HepG2 (cell line): ENCODE measurements around the gene IQCM. TPM values are rescaled to one million over a fixed set of nuclear protein-coding genes. Genes with fewer than 3 reads are reported as not detected.

Source experiments
- ATAC-seq: fragments of 200-7000 bp; cut with Tn5 transposase; 3 replicates; pipeline ENCODE4 v1.9.1; 2020; ENCODE audit warnings: mild to moderate bottlenecking, moderate library complexity
- BruUV-seq: library from RNA; stranded (reverse); fragments of 400-500 nt; replicated peaks from 2 replicates; lab custom pipeline; 2021; lab: Mats Ljungman, UMichigan
- CTCF ChIA-PET: fragments of 300-600 bp; formaldehyde crosslinking; extraction: SDS; loops from one replicate; lab custom pipeline; 2021; ENCODE audit warnings: low total read pairs, inconsistent platforms, low intra/inter-chr PET ratio; lab: Yijun Ruan, JAX
- POLR2A ChIA-PET: fragments of 350-600 bp; sonication (Branson Sonifier 250); formaldehyde crosslinking; loops from one replicate; lab custom pipeline; 2020; ENCODE audit warnings: antibody characterized with exemption, inconsistent platforms; lab: Yijun Ruan, JAX
- DNase-seq: peaks from one replicate; pipeline ENCODE4 v3.0.0-alpha.2; 2015; ENCODE audit warnings: low spot score
- FAIRE-seq: peaks from 3 replicates; lab custom pipeline; 2011; peaks lifted over from hg19 to GRCh38; lab: Jason Lieb, UNC
- H2AFZ ChIP-seq: one replicate; pipeline ENCODE4 v1.6.1; 2011; ENCODE audit warnings: low read length, inconsistent platforms
- H3K27ac ChIP-seq: fragments of 300-600 bp; 3 replicates; pipeline ENCODE4 v1.8.0; 2011; ENCODE audit warnings: mixed run types, mild to moderate bottlenecking, mixed read lengths, low read length, inconsistent platforms; ENCODE audit not compliant: insufficient read depth; ENCODE audit errors: extremely low read length
- H3K27me3 ChIP-seq, 2 experiments: fragments of 200-600 bp in 1 of 2; 2 replicates in 1 of 2; 3 replicates in 1 of 2; pipeline versions ENCODE4 v1.6.0 to v1.8.0; 2011; ENCODE audit warnings: low read length in 2 of 2, mild to moderate bottlenecking in 2 of 2, moderate library complexity in 2 of 2, inconsistent platforms in 1 of 2; ENCODE audit not compliant: insufficient read depth in 2 of 2, control insufficient read depth in 1 of 2
- H3K36me3 ChIP-seq, 2 experiments: fragments of 200-600 bp in 1 of 2; replicated peaks in 1 of 2; 2 replicates in 1 of 2; 3 replicates in 1 of 2; pipeline versions ENCODE4 v1.5.1 to v1.8.0; 2011; ENCODE audit warnings: low read length in 2 of 2, inconsistent platforms in 1 of 2; ENCODE audit not compliant: insufficient read depth in 2 of 2, control insufficient read depth in 1 of 2
- H3K4me1 ChIP-seq: 2 replicates; pipeline ENCODE4 v1.5.1; 2012; ENCODE audit warnings: low read length, inconsistent platforms; ENCODE audit not compliant: insufficient read depth
- H3K4me2 ChIP-seq: 2 replicates; pipeline ENCODE4 v1.6.0; 2011; ENCODE audit warnings: low read depth, low read length, inconsistent platforms
- H3K4me3 ChIP-seq, 3 experiments: fragments of 200-600 bp in 1 of 3; sonication (generic), shearing (Covaris generic) in 1 of 3; replicated peaks in 1 of 3; 2 replicates each; pipeline ENCODE4 v1.5.1; 2011 to 2016; ENCODE audit warnings: low read length in 3 of 3, inconsistent platforms in 2 of 3, low read depth in 2 of 3, mild to moderate bottlenecking in 2 of 3, control low read depth in 1 of 3, mixed read lengths in 1 of 3; ENCODE audit not compliant: insufficient read depth in 1 of 3
- H3K79me2 ChIP-seq: one replicate; pipeline ENCODE4 v1.6.1; 2011; ENCODE audit warnings: low read length, inconsistent platforms; ENCODE audit not compliant: insufficient read depth
- H3K9ac ChIP-seq: 2 replicates; pipeline ENCODE4 v1.6.0; 2011; ENCODE audit warnings: mild to moderate bottlenecking, low read depth, low read length, inconsistent platforms; ENCODE audit not compliant: insufficient read depth
- H3K9me3 ChIP-seq: 2 replicates; pipeline ENCODE4 v1.5.1; 2012; ENCODE audit warnings: mild to moderate bottlenecking, low read length
- H4K20me1 ChIP-seq: 2 replicates; pipeline ENCODE4 v1.6.0; 2011; ENCODE audit warnings: inconsistent platforms, mild to moderate bottlenecking, low read length, moderate library complexity; ENCODE audit not compliant: insufficient read depth
- FOXA3 ChIP-seq: IDR thresholded peaks from 2 replicates; pipeline ENCODE4 v1.6.1; 2016; ENCODE audit warnings: missing genetic modification reagents, missing compliant biosample characterization
- GATAD1 ChIP-seq: IDR thresholded peaks from 2 replicates; pipeline ENCODE4 v1.6.1; 2016; ENCODE audit warnings: missing genetic modification reagents, missing compliant biosample characterization
- GTF2F1 ChIP-seq: fragments of 150-350 bp; IDR thresholded peaks from 2 replicates; pipeline ENCODE4 v1.6.1; 2014; ENCODE audit warnings: low read length
- ISL2 ChIP-seq: sonication (generic); formaldehyde crosslinking; IDR thresholded peaks from 2 replicates; pipeline ENCODE4 v1.5.0; 2020; ENCODE audit warnings: missing genetic modification reagents
- MED13 ChIP-seq: sonication (generic); formaldehyde crosslinking; IDR thresholded peaks from 2 replicates; pipeline ENCODE4 v1.5.0; 2020; ENCODE audit warnings: missing genetic modification reagents
- PCBP2 ChIP-seq: fragments of 200-400 bp; formaldehyde crosslinking; optimal IDR thresholded peaks from 2 replicates; pipeline ENCODE3; 2018; ENCODE audit warnings: low read length, low read depth; ENCODE audit not compliant: poor library complexity, severe bottlenecking
- SRF ChIP-seq: IDR thresholded peaks from 2 replicates; pipeline ENCODE4 v1.6.1; 2011; ENCODE audit warnings: mild to moderate bottlenecking, low read depth, low read length, moderate library complexity
- SRSF4 ChIP-seq: fragments of 200-400 bp; formaldehyde crosslinking; IDR thresholded peaks from one replicate; pipeline ENCODE4 v1.6.1; 2018; ENCODE audit warnings: mild to moderate bottlenecking, low read depth, low read length, moderate library complexity; ENCODE audit not compliant: poor library complexity, severe bottlenecking
- ZIK1 ChIP-seq: sonication (generic); formaldehyde crosslinking; IDR thresholded peaks from 2 replicates; pipeline ENCODE4 v1.5.0; 2020; ENCODE audit warnings: mild to moderate bottlenecking, low read depth, missing genetic modification reagents, borderline replicate concordance
- ZNF234 ChIP-seq: sonication (generic); formaldehyde crosslinking; conservative IDR thresholded peaks from 2 replicates; pipeline ENCODE4 v1.5.1; 2020; ENCODE audit warnings: mild to moderate bottlenecking, missing genetic modification reagents
- ZNF660 ChIP-seq: sonication (generic); formaldehyde crosslinking; IDR thresholded peaks from 2 replicates; pipeline ENCODE4 v1.5.1; 2020; ENCODE audit warnings: mild to moderate bottlenecking, low read depth, missing genetic modification reagents, borderline replicate concordance
- in situ Hi-C: cut with HindIII; loops from 2 replicates; pipeline ENCODE4 v1.10.0; 2017; ENCODE audit warnings: low pct_unique_long_range_greater_than_20kb; ENCODE audit not compliant: extremely low pct_ligation_motif_present
- intact Hi-C: fragments of 100-400 bp; cut with micrococcal nuclease; formaldehyde crosslinking; loops from one replicate; pipeline ENCODE4 v1.10.0; 2022; ENCODE audit not compliant: unreplicated experiment
- polyA plus RNA-seq, 8 experiments: library from polyadenylated mRNA; depleted of rRNA in 3 of 8; stranded (reverse) in 7 of 8; unstranded in 1 of 8; fragments of >200 nt; fragmentation: Illumina TruSeq in 4 of 8; extraction: Trizol in 4 of 8; gene quantifications; 2 replicates each; pipeline versions ENCODE4 v1.2.1 to v1.2.3, GENCODE V29; 2011 to 2016; ENCODE audit warnings: low read depth in 4 of 8, missing spikeins in 1 of 8, mixed read lengths in 1 of 8; ENCODE audit not compliant: insufficient read depth in 1 of 8
- total RNA-seq, 5 experiments: library from RNA; depleted of rRNA; stranded (reverse); fragments of >200 nt; fragmentation: Illumina TruSeq; extraction: Trizol; gene quantifications; 2 replicates each; pipeline ENCODE4 v1.2.3, GENCODE V29; 2016; ENCODE audit warnings: low read depth in 1 of 5
- TF ChIP-seq, protein P1 (sequence below): sonication (generic); formaldehyde crosslinking; IDR thresholded peaks from 2 replicates; pipeline ENCODE4 v1.9.0; 2021; ENCODE audit warnings: missing genetic modification reagents, mild to moderate bottlenecking, borderline replicate concordance
- TF ChIP-seq, protein P2 (sequence below): sonication (generic); formaldehyde crosslinking; IDR thresholded peaks from 2 replicates; pipeline ENCODE4 v1.8.1; 2022; ENCODE audit warnings: low read depth, mild to moderate bottlenecking, missing genetic modification reagents
- TF ChIP-seq, protein P3 (sequence below): sonication (generic); formaldehyde crosslinking; IDR thresholded peaks from 2 replicates; pipeline ENCODE4 v1.4.0; 2020; ENCODE audit warnings: low read depth, missing genetic modification reagents

The IQCM gene
- total and polyA plus RNA-seq, 2 of the 13 experiments (the other 11 are each of a cell fraction or from before 2014, with no cell fraction given): not detected

DNA sequence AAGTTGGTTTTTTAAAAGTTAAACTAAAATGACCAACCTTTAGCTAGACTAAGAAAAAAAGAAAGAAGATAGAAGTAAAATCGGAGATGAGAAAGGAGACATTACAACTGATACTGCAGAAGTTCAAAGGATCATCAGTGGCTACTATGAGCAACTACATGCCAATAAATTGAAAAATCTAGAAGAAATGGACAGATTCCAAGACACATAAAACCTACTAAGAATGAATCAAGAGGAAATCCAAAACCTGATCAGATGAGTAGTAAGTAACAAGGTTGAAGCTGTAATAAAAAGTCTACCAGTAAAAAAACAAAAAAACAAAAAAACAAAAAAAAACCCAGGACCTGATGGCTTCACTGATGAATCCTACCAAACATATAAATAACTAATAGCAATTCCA, 16.1 kb downstream of the IQCM start (continued):
- TF ChIP-seq ISL2 (CRISPR knock-in tag): no peak
- no peak for TF ChIP-seq ZNF234 (CRISPR knock-in tag)
- TF ChIP-seq ZIK1: no peak
- no peak for TF ChIP-seq GATAD1 (CRISPR knock-in tag)
- TF ChIP-seq ZNF660 (CRISPR knock-in tag): no peak
- TF ChIP-seq, protein P1, sequence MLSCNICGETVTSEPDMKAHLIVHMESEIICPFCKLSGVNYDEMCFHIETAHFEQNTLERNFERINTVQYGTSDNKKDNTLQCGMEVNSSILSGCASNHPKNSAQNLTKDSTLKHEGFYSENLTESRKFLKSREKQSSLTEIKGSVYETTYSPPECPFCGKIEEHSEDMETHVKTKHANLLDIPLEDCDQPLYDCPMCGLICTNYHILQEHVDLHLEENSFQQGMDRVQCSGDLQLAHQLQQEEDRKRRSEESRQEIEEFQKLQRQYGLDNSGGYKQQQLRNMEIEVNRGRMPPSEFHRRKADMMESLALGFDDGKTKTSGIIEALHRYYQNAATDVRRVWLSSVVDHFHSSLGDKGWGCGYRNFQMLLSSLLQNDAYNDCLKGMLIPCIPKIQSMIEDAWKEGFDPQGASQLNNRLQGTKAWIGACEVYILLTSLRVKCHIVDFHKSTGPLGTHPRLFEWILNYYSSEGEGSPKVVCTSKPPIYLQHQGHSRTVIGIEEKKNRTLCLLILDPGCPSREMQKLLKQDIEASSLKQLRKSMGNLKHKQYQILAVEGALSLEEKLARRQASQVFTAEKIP: no peak
- no peak for TF ChIP-seq GTF2F1

DNA sequence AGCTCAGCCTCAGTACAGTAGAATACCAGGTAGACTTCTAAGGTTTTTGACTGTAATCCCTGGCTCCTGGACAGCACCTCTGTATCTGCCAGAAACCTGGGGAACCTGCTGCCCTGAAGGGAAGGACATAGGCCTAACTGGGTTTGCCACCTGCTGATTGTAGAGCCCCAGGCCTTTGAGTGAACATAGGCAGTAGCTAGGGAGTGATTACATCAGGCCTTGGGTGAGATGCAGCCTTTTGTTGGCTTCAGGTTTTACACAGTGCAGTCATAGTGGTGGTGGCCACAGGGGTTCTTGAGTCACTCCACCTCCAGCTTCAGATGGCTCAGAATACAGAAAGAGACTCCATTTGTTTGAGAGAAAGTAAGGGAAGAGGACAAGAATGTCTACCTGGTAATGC, 19.3 kb downstream of the IQCM start:
- BruUV-seq: no TSS peak
- Histone ChIP-seq H3K79me2 (no peaks in the 10 kb centered on the region), H3K27ac (no peak overlapping the region), H4K20me1 (no peaks in the 10 kb centered on the region), H3K9me3 (no peaks in the 10 kb centered on the region), H2AFZ (no peak overlapping the region), H3K4me2 (no peak overlapping the region), H3K36me3 (no peaks in the 10 kb centered on the region), H3K27me3 (no peaks in the 10 kb centered on the region), H3K4me1 (no peaks in the 10 kb centered on the region), H3K4me3 (no peak overlapping the region), H3K9ac (no peak overlapping the region)
- no peak for DNase-seq
- ChIA-PET CTCF (no interaction called here), POLR2A (no interaction called here)
- no peak for FAIRE-seq
- in situ Hi-C loops: no loop called here
- intact Hi-C loops: no loop called here
- ATAC-seq: no peak
- no peak for TF ChIP-seq SRF
- TF ChIP-seq SRSF4: no peak
- TF ChIP-seq PCBP2: no peak
- no peak for TF ChIP-seq FOXA3 (CRISPR knock-in tag)
- TF ChIP-seq, protein P2, sequence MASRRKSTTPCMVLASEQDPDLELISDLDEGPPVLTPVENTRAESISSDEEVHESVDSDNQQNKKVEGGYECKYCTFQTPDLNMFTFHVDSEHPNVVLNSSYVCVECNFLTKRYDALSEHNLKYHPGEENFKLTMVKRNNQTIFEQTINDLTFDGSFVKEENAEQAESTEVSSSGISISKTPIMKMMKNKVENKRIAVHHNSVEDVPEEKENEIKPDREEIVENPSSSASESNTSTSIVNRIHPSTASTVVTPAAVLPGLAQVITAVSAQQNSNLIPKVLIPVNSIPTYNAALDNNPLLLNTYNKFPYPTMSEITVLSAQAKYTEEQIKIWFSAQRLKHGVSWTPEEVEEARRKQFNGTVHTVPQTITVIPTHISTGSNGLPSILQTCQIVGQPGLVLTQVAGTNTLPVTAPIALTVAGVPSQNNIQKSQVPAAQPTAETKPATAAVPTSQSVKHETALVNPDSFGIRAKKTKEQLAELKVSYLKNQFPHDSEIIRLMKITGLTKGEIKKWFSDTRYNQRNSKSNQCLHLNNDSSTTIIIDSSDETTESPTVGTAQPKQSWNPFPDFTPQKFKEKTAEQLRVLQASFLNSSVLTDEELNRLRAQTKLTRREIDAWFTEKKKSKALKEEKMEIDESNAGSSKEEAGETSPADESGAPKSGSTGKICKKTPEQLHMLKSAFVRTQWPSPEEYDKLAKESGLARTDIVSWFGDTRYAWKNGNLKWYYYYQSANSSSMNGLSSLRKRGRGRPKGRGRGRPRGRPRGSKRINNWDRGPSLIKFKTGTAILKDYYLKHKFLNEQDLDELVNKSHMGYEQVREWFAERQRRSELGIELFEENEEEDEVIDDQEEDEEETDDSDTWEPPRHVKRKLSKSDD (CRISPR knock-in tag): no peak
- TF ChIP-seq, protein P3, sequence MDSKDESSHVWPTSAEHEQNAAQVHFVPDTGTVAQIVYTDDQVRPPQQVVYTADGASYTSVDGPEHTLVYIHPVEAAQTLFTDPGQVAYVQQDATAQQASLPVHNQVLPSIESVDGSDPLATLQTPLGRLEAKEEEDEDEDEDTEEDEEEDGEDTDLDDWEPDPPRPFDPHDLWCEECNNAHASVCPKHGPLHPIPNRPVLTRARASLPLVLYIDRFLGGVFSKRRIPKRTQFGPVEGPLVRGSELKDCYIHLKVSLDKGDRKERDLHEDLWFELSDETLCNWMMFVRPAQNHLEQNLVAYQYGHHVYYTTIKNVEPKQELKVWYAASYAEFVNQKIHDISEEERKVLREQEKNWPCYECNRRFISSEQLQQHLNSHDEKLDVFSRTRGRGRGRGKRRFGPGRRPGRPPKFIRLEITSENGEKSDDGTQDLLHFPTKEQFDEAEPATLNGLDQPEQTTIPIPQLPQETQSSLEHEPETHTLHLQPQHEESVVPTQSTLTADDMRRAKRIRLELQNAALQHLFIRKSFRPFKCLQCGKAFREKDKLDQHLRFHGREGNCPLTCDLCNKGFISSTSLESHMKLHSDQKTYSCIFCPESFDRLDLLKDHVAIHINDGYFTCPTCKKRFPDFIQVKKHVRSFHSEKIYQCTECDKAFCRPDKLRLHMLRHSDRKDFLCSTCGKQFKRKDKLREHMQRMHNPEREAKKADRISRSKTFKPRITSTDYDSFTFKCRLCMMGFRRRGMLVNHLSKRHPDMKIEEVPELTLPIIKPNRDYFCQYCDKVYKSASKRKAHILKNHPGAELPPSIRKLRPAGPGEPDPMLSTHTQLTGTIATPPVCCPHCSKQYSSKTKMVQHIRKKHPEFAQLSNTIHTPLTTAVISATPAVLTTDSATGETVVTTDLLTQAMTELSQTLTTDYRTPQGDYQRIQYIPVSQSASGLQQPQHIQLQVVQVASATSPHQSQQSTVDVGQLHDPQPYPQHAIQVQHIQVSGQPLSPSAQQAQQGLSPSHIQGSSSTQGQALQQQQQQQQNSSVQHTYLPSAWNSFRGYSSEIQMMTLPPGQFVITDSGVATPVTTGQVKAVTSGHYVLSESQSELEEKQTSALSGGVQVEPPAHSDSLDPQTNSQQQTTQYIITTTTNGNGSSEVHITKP: no peak
- TF ChIP-seq MED13 (CRISPR knock-in tag): no peak
